GM13976 (cell line): ENCODE data around the gene ROBO4.

Experiments
- DNase-seq: peaks from one replicate; pipeline ENCODE4 v3.0.0; 2012; ENCODE audit warnings: low spot score
- in situ Hi-C: fragments of 300-500 bp; cut with MboI; formaldehyde crosslinking; loops from one replicate; pipeline ENCODE4 v1.12.0; 2022; ENCODE audit warnings: low sequenced_read_pairs, mixed read lengths, inconsistent platforms; ENCODE audit not compliant: unreplicated experiment
- TF ChIP-seq, protein P1 (sequence below): IDR thresholded peaks from 2 replicates; pipeline ENCODE4 v1.5.1; 2012; ENCODE audit warnings: borderline replicate concordance, mild to moderate bottlenecking; ENCODE audit not compliant: insufficient read depth; ENCODE audit errors: extremely low read depth, missing control alignments, control extremely low read depth

Gene ROBO4

DNA sequence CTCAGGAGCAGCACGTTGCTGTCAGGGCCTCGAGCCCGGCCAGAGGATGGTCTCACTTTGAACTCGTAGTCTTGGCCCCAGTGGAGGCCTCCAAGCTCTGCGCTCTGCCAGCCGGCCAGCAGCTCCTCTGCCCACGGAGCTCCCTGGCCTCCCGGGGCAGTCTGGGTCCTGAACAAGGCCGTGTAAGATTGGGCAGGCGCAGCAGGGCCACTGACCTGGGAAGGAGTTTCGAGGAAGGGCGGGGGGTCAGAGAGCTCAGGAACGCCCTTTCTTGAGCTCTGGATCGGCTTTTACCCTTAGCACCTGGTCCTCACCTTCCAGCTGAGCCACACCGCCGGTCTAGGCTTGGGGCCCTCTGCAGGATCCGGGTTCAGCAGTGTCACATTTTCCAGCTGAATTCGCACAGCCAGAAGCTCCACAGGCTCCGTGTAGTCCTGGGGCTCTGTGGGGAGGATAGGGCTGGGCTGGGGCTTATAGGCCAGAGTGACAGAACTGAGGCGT lies 2.1 kb downstream of the ROBO4 start:
- no peak for DNase-seq
- TF ChIP-seq, protein P1, sequence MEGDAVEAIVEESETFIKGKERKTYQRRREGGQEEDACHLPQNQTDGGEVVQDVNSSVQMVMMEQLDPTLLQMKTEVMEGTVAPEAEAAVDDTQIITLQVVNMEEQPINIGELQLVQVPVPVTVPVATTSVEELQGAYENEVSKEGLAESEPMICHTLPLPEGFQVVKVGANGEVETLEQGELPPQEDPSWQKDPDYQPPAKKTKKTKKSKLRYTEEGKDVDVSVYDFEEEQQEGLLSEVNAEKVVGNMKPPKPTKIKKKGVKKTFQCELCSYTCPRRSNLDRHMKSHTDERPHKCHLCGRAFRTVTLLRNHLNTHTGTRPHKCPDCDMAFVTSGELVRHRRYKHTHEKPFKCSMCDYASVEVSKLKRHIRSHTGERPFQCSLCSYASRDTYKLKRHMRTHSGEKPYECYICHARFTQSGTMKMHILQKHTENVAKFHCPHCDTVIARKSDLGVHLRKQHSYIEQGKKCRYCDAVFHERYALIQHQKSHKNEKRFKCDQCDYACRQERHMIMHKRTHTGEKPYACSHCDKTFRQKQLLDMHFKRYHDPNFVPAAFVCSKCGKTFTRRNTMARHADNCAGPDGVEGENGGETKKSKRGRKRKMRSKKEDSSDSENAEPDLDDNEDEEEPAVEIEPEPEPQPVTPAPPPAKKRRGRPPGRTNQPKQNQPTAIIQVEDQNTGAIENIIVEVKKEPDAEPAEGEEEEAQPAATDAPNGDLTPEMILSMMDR: no peak
- in situ Hi-C loops: no loop called here

DNA sequence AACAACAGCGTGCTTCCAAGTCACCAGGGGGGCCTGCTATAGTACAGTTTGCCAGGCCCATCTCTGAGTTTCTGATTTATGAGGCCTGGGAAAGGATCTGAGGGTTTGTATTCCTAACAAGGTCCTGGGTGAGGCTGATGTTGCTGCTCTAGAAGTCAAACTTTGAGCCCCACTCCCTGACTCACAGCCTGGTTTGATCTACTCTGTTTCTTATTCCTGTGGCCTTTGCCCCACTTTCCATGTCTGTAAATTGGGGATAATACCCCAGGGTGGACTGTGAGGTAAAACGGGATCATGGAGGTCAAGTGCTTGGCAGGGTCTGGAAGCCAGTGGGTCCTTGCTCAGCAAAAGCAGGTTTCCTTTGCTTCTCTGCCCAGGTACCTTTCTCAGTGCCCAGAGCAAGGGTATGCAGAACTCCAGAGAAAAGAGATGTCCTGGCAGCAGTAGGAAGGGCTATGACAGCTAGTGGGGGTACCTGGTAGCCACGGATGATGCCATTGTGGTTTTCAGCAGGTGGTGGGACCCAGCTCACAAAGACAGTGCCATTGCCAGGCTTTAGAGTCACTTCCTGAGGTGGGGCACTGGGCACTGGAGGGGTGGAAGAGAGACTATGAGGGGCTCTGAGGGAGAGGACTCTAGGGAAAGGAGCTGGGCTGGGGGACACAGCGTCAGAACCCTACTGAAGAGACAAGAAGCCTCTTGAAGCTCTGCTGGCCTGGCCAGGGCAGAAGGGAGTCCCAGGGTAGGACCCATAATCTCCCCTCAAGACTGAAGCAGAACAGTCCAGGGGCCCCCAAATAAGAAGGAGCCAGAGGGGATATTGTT lies 2.8 kb downstream of the ROBO4 start:
- TF ChIP-seq, protein P1: no peak
- in situ Hi-C loops: no loop called here
- no peak for DNase-seq

DNA sequence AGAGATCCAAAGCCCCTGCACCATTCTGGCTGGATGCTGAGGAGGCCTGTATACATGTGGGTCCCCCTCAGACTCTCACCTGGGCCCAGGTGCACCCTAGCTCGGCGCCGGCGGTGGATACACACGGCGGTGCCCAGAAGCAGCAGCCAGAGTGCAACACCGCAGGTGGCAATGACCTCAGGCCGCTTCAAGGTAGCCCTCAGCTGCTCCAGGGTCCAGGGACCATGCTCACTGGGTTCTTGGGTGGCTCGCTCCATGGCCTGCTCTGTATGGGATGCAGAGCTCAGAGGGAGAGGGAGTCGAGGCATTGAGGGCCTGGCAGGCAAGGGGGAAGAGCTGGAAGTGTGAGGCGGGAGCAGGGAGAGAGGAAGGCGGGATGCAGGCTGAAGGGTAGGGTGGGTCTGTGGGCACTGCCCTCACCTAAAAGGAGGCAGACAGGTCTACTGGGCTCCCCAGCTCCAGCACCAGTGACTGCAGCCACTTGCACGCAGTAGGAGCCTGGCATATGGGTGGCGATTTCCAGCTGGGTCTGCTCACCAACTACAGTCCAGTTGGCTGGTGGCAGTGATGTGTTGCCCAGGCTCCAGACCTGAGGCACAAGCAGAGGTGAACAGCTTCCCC lies 3.8 kb downstream of the ROBO4 start:
- in situ Hi-C loops: no loop called here
- TF ChIP-seq, protein P1: no peak
- no peak for DNase-seq

DNA sequence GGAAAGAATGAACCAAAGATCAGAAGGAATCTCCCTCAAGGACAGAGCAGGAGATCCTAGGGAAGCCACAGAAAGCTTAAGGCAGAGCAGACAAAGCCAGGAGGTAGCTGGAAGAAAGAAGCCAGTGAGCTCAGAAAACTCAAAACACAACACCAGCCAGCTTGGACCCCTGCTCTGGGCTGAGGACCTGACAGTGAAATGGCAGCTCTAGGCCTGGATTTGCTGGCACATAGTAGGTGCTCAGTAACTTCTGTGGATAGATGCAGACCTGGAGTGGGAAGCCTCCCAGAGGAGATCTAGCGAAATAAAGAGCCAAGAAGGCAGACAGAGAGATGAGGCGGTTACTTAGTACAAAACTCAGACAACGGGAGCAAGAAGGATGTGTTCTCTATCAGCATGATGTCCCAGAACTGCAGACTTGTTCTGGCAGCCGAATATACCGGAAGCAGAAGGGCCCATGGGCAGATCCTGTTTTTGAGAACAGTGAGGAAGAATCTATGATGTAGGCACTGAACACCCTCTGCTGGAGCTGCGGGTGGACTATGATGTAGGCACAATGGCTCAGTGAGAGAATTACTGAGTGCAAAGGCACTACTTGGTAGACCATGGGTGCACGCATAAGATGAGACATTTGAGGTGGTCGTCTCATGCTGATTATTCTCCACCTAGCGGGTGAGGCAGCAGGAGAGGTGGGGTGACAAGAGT lies 4.8 kb downstream of the ROBO4 start:
- no peak for DNase-seq
- in situ Hi-C loops: no loop called here
- TF ChIP-seq, protein P1: no peak

DNA sequence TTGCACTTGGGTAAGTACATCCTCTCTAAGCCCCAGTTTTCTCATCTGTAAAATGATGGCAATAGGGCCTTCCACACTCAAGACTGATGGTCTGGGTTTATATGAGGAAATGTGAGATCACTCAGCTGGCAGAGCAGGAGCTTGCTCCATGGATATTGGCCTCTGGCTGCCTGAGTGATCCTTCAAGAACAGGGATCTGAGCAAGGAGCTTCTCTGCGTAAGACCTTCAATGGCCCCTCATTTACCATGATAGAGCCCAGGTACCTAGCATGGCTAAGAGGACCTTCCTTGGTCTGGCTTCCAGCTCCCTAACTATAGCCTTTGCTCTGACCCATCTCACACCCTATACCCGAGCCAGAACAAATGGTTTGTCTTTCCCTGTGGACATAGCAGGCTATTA lies 5.5 kb downstream of the ROBO4 start:
- no peak for DNase-seq
- in situ Hi-C loops: no loop called here
- TF ChIP-seq, protein P1: no peak

DNA sequence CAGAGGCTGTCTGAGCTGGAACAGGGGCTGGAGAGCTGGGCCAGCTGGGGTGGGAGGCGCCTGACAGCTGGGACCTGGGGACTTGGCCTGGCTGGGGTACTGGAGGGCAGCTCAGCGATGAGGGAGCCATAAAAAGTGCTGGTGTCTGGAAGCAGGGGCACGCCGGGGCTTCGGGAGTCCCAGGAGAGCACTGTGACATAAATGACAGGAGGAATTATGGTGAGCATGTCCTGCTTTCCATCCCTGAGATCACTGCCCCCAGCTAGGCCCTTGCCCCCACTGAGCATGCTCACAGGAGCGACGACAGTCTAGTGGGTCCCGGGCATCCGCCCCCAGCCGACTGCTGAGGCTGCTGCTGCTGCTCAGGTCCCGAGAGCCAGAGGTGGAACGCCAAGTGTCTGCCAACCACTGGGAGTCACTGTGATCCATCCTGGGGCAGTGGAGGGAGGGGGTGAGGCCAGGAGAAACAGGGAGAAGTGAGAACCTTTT lies 6.2 kb downstream of the ROBO4 start:
- DNase-seq: no peak
- in situ Hi-C loops: no loop called here
- TF ChIP-seq, protein P1: no peak
